ENCODE results near the gene CPNE2.
"Not testable (repeated sequence)": the region's sequence is repeated elsewhere in the genome, so short reads cannot be mapped to it uniquely, and the experiment has no call there.

Gene CPNE2

DNA sequence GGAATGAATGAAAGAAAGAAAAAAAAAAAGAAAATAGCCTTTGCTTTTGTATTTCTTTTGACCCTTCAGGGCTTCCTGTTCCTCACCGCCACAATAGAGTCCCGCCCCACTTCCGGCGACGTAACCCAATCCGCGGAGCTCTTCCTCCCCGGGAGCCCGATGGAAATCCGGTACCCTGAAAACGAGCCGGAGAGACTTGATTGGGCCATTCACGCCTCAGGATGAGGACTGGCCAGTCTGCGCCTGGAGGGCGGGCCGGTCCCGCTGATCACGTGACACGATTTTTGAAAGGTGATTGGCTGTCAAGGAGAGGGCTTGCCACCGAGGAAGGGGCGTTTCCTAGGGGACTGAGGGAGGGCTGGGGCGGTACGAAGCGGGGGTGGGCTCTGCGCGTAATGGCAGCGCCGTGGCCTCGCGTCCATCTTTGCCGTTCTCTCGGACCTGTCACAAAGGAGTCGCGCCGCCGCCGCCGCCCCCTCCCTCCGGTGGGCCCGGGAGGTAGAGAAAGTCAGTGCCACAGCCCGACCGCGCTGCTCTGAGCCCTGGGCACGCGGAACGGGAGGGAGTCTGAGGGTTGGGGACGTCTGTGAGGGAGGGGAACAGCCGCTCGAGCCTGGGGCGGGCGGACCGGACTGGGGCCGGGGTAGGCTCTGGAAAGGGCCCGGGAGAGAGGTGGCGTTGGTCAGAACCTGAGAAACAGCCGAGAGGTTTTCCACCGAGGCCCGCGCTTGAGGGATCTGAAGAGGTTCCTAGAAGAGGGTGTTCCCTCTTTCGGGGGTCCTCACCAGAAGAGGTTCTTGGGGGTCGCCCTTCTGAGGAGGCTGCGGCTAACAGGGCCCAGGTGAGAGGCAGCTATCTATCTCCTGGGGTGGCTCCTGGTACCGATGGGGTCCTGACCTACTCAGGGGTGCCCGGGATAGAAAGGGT is 93.8 kb downstream of the CPNE2 start, which contains the start of the genes PSME3IP1 and RSPRY1:
PSME3IP1 (minus strand) TSS at position 95 of the 927 bp plus-strand sequence. CDS start 12,185 bp downstream, outside the sequence.
RSPRY1 (plus strand) TSS at position 385 of the 927 bp plus-strand sequence. CDS start 18,330 bp downstream, outside the sequence.
- Histone ChIP-seq H3K4me1 (ENCODE audit: control insufficient read depth, insufficient read depth, low read length) (peaks cover 30% of the 10 kb centered on the region), H3K36me3 (ENCODE audit: insufficient read depth, low read length) (no peaks in the 10 kb centered on the region), H3K9me3 (replicated peaks; ENCODE audit: low read length) (no peaks in the 10 kb centered on the region), H3K9ac (ENCODE audit: low read depth, low read length) (peak within 1 kb of the TSS; percentile 98), H3K4me2 (ENCODE audit: low read length) (peak within 1 kb of the TSS; percentile 93), H3K27me3 (ENCODE audit: control insufficient read depth, insufficient read depth, low read length) (no peaks in the 10 kb centered on the region), H3K4me3 (ENCODE audit: low read length) (peak within 1 kb of the TSS; percentile 93)

DNA sequence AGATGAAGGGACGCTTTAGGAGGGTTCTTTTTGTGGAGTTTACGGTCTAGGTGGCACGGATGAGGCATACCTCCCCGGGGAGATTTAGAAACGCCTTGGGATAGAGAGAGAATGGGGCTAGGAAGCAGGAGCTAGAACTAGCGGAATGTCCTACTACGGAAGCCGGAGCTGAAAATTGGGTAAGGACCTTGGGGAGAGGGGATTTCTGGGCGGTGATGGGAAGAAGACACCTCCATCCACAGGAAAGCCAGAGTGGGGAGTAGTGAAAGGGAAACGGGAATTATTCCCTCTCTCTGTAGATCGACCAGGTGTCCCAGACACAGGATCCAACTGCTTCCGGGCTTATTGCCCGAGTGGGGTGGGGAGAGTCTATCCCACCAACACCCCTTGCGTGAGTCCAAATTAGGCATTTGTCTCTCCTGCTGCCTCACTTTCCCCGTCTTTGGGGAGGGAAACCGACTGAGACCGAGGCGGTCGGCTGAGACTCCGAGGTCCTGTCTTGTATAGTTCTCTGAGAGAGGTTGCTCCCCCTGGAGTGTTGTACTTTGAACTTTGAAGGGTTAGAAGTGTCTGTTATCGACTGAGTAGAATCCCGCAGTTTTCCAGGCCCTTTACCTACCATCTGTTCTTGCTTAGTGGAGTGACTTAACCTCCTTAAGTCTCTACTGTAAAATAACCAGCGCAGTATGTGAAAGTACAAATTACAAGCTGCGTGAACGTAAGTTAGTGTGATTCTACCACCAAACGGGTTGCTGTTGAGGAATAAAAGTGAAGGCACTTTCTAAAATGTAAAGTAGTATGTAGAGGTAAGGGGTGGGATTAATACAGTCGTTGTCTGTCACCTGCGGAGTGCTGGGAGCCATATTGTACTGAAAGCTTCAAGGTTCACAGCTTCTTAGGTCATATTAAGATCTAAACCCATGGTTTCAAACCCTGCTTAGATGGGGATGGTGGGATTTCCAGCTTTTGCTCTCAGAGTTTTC is 94.8 kb downstream of the CPNE2 start:
- Histone ChIP-seq H3K27me3 (ENCODE audit: control insufficient read depth, insufficient read depth, low read length) (no peaks in the 10 kb centered on the region), H3K4me1 (ENCODE audit: control insufficient read depth, insufficient read depth, low read length) (peaks cover 39% of the 10 kb centered on the region), H3K36me3 (ENCODE audit: insufficient read depth, low read length) (no peaks in the 10 kb centered on the region), H3K4me2 (ENCODE audit: low read length) (peak overlapping the region; percentile 93), H3K9me3 (replicated peaks; ENCODE audit: low read length) (no peaks in the 10 kb centered on the region), H3K9ac (ENCODE audit: low read depth, low read length) (peak overlapping the region; percentile 98), H3K4me3 (ENCODE audit: low read length) (peak overlapping the region; percentile 93)

DNA sequence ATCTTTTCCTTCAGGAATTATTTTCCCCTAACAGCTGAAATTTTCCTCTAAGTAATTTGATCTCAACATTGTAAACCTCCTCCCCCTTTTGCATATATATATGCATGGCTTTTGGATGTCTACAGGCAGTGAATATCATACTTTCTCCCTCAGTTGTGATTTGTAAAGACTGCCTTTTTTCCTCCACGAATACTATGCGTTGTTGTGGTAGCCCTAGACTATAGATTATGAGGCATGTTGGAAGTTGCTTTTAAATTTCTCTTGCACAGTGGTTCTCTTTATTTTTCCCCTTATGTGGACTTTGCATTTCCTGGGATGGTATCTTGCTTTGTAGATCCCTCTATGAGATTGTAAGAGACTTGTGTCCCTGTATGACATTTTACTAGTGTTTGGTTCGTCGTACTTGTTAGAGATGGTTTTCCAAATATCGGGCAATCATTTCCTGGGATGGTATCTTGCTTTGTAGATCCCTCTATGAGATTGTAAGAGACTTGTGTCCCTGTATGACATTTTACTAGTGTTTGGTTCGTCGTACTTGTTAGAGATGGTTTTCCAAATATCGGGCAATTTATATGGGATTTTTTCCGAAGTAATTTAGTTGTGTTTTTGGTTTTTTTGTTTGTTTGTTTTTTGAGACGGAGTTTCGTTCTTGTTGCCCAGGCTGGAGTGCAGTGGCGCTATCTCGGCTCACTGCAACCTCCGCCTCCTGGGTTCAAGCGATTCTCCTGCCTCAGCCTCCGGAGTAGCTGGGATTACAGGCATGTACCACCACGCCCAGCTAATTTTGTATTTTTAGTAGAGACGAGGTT is 95.7 kb downstream of the CPNE2 start:
- H3K4me1 ChIP-seq (ENCODE audit: control insufficient read depth, insufficient read depth, low read length), result peaks cover 49% of the 10 kb centered on the region
- H3K9ac ChIP-seq (ENCODE audit: low read depth, low read length), result peak overlapping the region; percentile 98
- not testable (repeated sequence) for H3K36me3 ChIP-seq (ENCODE audit: insufficient read depth, low read length)

GRCh38 chr16:57188711-57189002 is 96.3 kb downstream of the CPNE2 start:
- Histone ChIP-seq H3K36me3 (ENCODE audit: insufficient read depth, low read length) (no peaks in the 10 kb centered on the region), H3K9ac (ENCODE audit: low read depth, low read length) (no peak overlapping the region), H3K27me3 (ENCODE audit: control insufficient read depth, insufficient read depth, low read length) (no peaks in the 10 kb centered on the region), H3K4me3 (ENCODE audit: low read length) (no peak overlapping the region), H3K9me3 (replicated peaks; ENCODE audit: low read length) (no peaks in the 10 kb centered on the region), H3K4me2 (ENCODE audit: low read length) (no peak overlapping the region), H3K4me1 (ENCODE audit: control insufficient read depth, insufficient read depth, low read length) (peaks cover 54% of the 10 kb centered on the region)

More for the DNA sequence above, 95.7 kb downstream of the CPNE2 start:
- not testable (repeated sequence) for H3K9me3 ChIP-seq (replicated peaks; ENCODE audit: low read length); H3K27me3 ChIP-seq (ENCODE audit: control insufficient read depth, insufficient read depth, low read length)
- peak overlapping the region; percentile 93 for H3K4me2 ChIP-seq (ENCODE audit: low read length)
- H3K4me3 ChIP-seq (ENCODE audit: low read length), result peak overlapping the region; percentile 93

DNA sequence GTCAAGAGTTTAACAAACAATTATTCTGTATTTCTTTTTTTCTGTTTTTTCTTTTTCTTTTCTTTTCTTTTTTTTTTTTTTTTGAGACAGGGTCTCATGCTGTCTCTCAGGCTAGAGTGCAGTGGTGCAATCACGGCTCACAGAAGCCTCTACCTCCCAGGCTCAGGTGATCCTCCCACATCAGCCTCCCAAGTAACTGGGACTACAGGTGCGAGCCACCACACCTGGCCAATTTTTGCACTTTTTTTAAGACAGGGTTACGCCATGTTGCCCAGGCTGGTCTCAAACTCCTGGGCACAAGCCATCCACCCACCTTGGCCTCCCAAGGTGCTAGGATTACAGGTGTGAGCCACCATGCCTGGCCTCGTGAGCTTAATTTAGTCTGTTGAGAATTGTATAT is 97.1 kb downstream of the CPNE2 start:
- not testable (repeated sequence) for H3K27me3 ChIP-seq (ENCODE audit: control insufficient read depth, insufficient read depth, low read length); H3K4me3 ChIP-seq (ENCODE audit: low read length); H3K9ac ChIP-seq (ENCODE audit: low read depth, low read length); H3K9me3 ChIP-seq (replicated peaks; ENCODE audit: low read length); H3K4me2 ChIP-seq (ENCODE audit: low read length); H3K36me3 ChIP-seq (ENCODE audit: insufficient read depth, low read length)
- peaks cover 62% of the 10 kb centered on the region for H3K4me1 ChIP-seq (ENCODE audit: control insufficient read depth, insufficient read depth, low read length)

GRCh38 chr16:57190136-57190535 is 97.8 kb downstream of the CPNE2 start:
- Histone ChIP-seq H3K4me2 (ENCODE audit: low read length) (peak overlapping the region; percentile 81), H3K4me3 (ENCODE audit: low read length) (no peak overlapping the region), H3K4me1 (ENCODE audit: control insufficient read depth, insufficient read depth, low read length) (peaks cover 59% of the 10 kb centered on the region), H3K27me3 (ENCODE audit: control insufficient read depth, insufficient read depth, low read length) (no peaks in the 10 kb centered on the region), H3K9ac (ENCODE audit: low read depth, low read length) (peak overlapping the region; percentile 9), H3K9me3 (replicated peaks; ENCODE audit: low read length) (no peaks in the 10 kb centered on the region), H3K36me3 (ENCODE audit: insufficient read depth, low read length) (no peaks in the 10 kb centered on the region)

GRCh38 chr16:57191056-57191571 is 98.7 kb downstream of the CPNE2 start:
- Histone ChIP-seq H3K9ac (ENCODE audit: low read depth, low read length) (peak overlapping the region; percentile 83), H3K4me1 (ENCODE audit: control insufficient read depth, insufficient read depth, low read length) (peaks cover 65% of the 10 kb centered on the region)

DNA sequence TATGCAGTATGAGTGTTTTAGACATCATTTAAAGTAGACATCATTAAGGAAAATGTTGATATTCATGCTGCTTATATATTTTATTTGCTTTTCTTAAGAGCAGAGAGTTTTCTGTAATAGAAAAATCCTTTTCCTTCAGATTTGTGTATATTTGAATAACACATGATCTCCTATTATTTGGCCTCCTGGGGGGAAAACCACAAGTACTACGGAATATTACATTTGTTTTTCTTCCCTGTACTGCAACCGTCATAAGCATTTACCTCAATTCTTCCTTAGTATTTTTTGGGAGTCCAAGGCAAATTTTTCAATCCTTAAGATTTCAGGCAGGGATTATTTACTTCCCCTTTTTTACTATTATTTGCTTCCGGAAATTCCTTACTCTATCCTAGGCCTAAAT is 99.8 kb downstream of the CPNE2 start:
- peak overlapping the region; percentile 34 for H3K4me3 ChIP-seq (ENCODE audit: low read length)
- no peaks in the 10 kb centered on the region for H3K36me3 ChIP-seq (ENCODE audit: insufficient read depth, low read length)
- H3K27me3 ChIP-seq (ENCODE audit: control insufficient read depth, insufficient read depth, low read length), result no peaks in the 10 kb centered on the region
- peak overlapping the region; percentile 81 for H3K4me2 ChIP-seq (ENCODE audit: low read length)
- no peaks in the 10 kb centered on the region for H3K9me3 ChIP-seq (replicated peaks; ENCODE audit: low read length)
- peak overlapping the region; percentile 83 for H3K9ac ChIP-seq (ENCODE audit: low read depth, low read length)
- peaks cover 72% of the 10 kb centered on the region for H3K4me1 ChIP-seq (ENCODE audit: control insufficient read depth, insufficient read depth, low read length)

More at GRCh38 chr16:57191056-57191571, 98.7 kb downstream of the CPNE2 start:
- Histone ChIP-seq H3K4me2 (ENCODE audit: low read length) (peak overlapping the region; percentile 81), H3K4me3 (ENCODE audit: low read length) (peak overlapping the region; percentile 34), H3K9me3 (replicated peaks; ENCODE audit: low read length) (no peaks in the 10 kb centered on the region), H3K36me3 (ENCODE audit: insufficient read depth, low read length) (no peaks in the 10 kb centered on the region), H3K27me3 (ENCODE audit: control insufficient read depth, insufficient read depth, low read length) (no peaks in the 10 kb centered on the region)

DNA sequence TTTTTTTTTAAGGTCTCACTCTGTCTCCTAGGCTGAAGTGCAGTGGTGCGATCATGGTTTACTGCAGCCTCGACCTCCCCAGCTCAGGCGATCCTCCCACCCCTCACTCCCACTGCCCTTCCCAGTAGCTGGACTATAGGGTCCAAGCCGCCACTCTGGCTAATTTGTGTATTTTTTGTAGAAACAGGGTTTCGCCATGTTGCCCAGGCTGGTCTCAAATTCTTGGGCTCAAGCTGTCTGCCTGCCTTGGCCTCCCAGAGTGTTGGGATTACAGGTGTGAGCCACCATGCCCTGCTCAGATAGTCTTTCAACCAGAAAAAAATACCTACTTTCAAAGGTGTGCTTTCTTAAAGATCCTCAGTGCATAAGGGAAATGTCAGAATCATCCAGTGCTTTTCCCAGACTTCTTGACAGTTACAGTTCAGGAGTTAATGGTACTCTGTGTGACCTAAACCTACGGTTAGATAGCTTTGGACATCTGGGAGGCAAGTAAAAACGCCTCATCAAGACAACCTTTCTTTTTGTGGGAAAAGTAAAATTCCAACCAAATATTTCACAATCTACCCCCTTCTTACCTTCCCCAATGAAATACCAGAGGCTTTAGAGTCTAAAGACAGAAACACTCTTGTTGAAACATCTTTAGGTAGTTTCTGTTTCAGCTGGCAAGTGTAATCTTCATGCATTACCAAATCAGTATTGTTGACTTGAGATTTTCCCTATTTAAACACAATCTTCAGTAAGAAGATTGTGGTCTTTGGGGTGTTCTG is 100.5 kb downstream of the CPNE2 start:
- peak overlapping the region; percentile 81 for H3K4me2 ChIP-seq (ENCODE audit: low read length)
- no peaks in the 10 kb centered on the region for H3K9me3 ChIP-seq (replicated peaks; ENCODE audit: low read length)
- H3K9ac ChIP-seq (ENCODE audit: low read depth, low read length), result peak overlapping the region; percentile 83
- H3K4me1 ChIP-seq (ENCODE audit: control insufficient read depth, insufficient read depth, low read length), result peaks cover 73% of the 10 kb centered on the region
- no peaks in the 10 kb centered on the region for H3K36me3 ChIP-seq (ENCODE audit: insufficient read depth, low read length)
- no peaks in the 10 kb centered on the region for H3K27me3 ChIP-seq (ENCODE audit: control insufficient read depth, insufficient read depth, low read length)
- H3K4me3 ChIP-seq (ENCODE audit: low read length), result no peak overlapping the region

DNA sequence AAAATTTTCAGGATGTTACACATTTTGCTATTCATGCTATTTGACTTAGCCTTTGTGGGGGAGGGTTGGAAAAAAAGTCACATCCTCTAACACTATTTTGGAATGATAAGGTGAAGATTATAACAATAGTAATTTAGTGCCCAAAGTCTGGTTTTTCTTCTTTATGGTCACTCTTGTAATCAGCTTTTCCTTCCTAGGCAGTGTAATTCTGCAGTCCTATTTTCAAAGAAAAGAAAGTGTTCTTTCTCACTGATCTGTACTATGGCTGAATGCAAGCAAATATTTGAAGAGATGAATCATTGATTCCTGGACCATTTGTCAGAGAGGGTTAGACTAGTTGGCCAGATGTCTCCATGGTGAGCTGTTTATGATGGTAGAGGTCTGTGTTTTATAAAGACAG is 102.1 kb downstream of the CPNE2 start:
- Histone ChIP-seq H3K4me2 (ENCODE audit: low read length) (peak overlapping the region; percentile 81), H3K27me3 (ENCODE audit: control insufficient read depth, insufficient read depth, low read length) (no peaks in the 10 kb centered on the region)

More for the DNA sequence above, 102.1 kb downstream of the CPNE2 start:
- Histone ChIP-seq H3K9me3 (replicated peaks; ENCODE audit: low read length) (no peaks in the 10 kb centered on the region), H3K4me3 (ENCODE audit: low read length) (peak overlapping the region; percentile 49), H3K4me1 (ENCODE audit: control insufficient read depth, insufficient read depth, low read length) (peaks cover 70% of the 10 kb centered on the region), H3K9ac (ENCODE audit: low read depth, low read length) (peak overlapping the region; percentile 83), H3K36me3 (ENCODE audit: insufficient read depth, low read length) (no peaks in the 10 kb centered on the region)

All from skeletal muscle satellite cell (primary cell).